SK-N-SH treated with all-trans-retinoic acid at 6 μM for 48 hours (cell line): ENCODE results near the gene CNTFR.
A peak's percentile ranks its signal among the peaks of the same experiment; 100 is the strongest.

ENCODE experiments used
- ATAC-seq: fragments of 200-7000 bp; cut with Tn5 transposase; 3 replicates; pipeline ENCODE4 v1.9.1; 2020; ENCODE audit warnings: mild to moderate bottlenecking, moderate library complexity
- ARNTL ChIP-seq: fragments of 450-650 bp; formaldehyde crosslinking; IDR thresholded peaks from 2 replicates; pipeline ENCODE4 v1.5.0; 2020; ENCODE audit warnings: low read depth, mild to moderate bottlenecking, moderate library complexity, borderline replicate concordance
- BACH2 ChIP-seq: fragments of 250-450 bp; sonication (Bioruptor Pico); IDR thresholded peaks from 2 replicates; pipeline ENCODE4 v1.9.0; 2021; ENCODE audit warnings: mild to moderate bottlenecking, borderline replicate concordance
- CREB5 ChIP-seq: fragments of 250-450 bp; sonication (Bioruptor Pico); IDR thresholded peaks from 2 replicates; pipeline ENCODE4 v1.5.1; 2020; ENCODE audit warnings: low read depth, mild to moderate bottlenecking, moderate library complexity
- CSRNP3 ChIP-seq: fragments of 250-450 bp; sonication (Bioruptor Pico); IDR thresholded peaks from 2 replicates; pipeline ENCODE4 v1.5.1; 2021; ENCODE audit warnings: mild to moderate bottlenecking, moderate library complexity
- ESRRG ChIP-seq: fragments of 250-450 bp; sonication (Bioruptor Pico); IDR thresholded peaks from 2 replicates; pipeline ENCODE4 v1.6.1; 2021; ENCODE audit warnings: mild to moderate bottlenecking
- GLIS3 ChIP-seq: fragments of 250-450 bp; sonication (Bioruptor Pico); IDR thresholded peaks from 2 replicates; pipeline ENCODE4 v1.5.0; 2020; ENCODE audit warnings: mild to moderate bottlenecking, moderate library complexity
- OSR1 ChIP-seq: fragments of 250-450 bp; sonication (Bioruptor Pico); IDR thresholded peaks from 2 replicates; pipeline ENCODE4 v1.8.0; 2022; ENCODE audit warnings: moderate library complexity, mild to moderate bottlenecking, inconsistent platforms
- PATZ1 ChIP-seq: fragments of 250-450 bp; sonication (Bioruptor Pico); IDR thresholded peaks from 2 replicates; pipeline ENCODE4 v1.8.0; 2020; ENCODE audit warnings: mild to moderate bottlenecking, moderate library complexity, borderline replicate concordance
- POU6F1 ChIP-seq: fragments of 250-450 bp; sonication (Bioruptor Pico); IDR thresholded peaks from 2 replicates; pipeline ENCODE4 v1.8.0; 2021; ENCODE audit warnings: low read depth, mild to moderate bottlenecking, moderate library complexity, borderline replicate concordance
- PPARA ChIP-seq: fragments of 250-450 bp; sonication (Bioruptor Pico); IDR thresholded peaks from 2 replicates; pipeline ENCODE4 v1.5.0; 2020; ENCODE audit warnings: mild to moderate bottlenecking, borderline replicate concordance
- RARB ChIP-seq: fragments of 250-450 bp; sonication (Bioruptor Pico); IDR thresholded peaks from 2 replicates; pipeline ENCODE4 v1.8.0; 2021; ENCODE audit warnings: mild to moderate bottlenecking, moderate library complexity
- SNAI2 ChIP-seq: fragments of 250-450 bp; sonication (Bioruptor Pico); IDR thresholded peaks from 2 replicates; pipeline ENCODE4 v1.5.0; 2020; ENCODE audit warnings: mild to moderate bottlenecking, moderate library complexity
- TCF4 ChIP-seq: fragments of 250-450 bp; sonication (Bioruptor Pico); IDR thresholded peaks from 2 replicates; pipeline ENCODE4 v1.8.0; 2021; ENCODE audit warnings: mild to moderate bottlenecking, moderate library complexity, borderline replicate concordance
- TOX ChIP-seq: fragments of 250-450 bp; sonication (Bioruptor Pico); IDR thresholded peaks from 2 replicates; pipeline ENCODE4 v1.8.0; 2021; ENCODE audit warnings: mild to moderate bottlenecking, moderate library complexity, borderline replicate concordance
- TSHZ2 ChIP-seq: fragments of 250-450 bp; sonication (Bioruptor Pico); IDR thresholded peaks from 2 replicates; pipeline ENCODE4 v1.5.0; 2020; ENCODE audit warnings: mild to moderate bottlenecking, moderate library complexity
- ZFP3 ChIP-seq: fragments of 250-450 bp; sonication (Bioruptor Pico); IDR thresholded peaks from 2 replicates; pipeline ENCODE4 v1.5.0; 2020; ENCODE audit warnings: mild to moderate bottlenecking, moderate library complexity
- ZFP30 ChIP-seq: fragments of 450-650 bp; formaldehyde crosslinking; IDR thresholded peaks from 2 replicates; pipeline ENCODE4 v1.5.0; 2022; ENCODE audit warnings: mild to moderate bottlenecking, moderate library complexity
- ZNF70 ChIP-seq: fragments of 450-650 bp; formaldehyde crosslinking; IDR thresholded peaks from 2 replicates; pipeline ENCODE4 v1.5.0; 2020; ENCODE audit warnings: mild to moderate bottlenecking, moderate library complexity
- ZNF8 ChIP-seq: fragments of 450-650 bp; formaldehyde crosslinking; IDR thresholded peaks from 2 replicates; pipeline ENCODE4 v1.5.0; 2020; ENCODE audit warnings: mild to moderate bottlenecking, moderate library complexity

The CNTFR gene

GRCh38 chr9:34576597-34577399 is 12.7 kb downstream of the CNTFR start:
- TF ChIP-seq BACH2 = no peak
- ATAC-seq = peak; percentile 17; the same call in 1 of the 3 replicates

- ATAC-seq = no peak
- no peak for TF ChIP-seq ZFP30 (CRISPR knock-in tag)
- no peak for TF ChIP-seq TCF4 (CRISPR knock-in tag)
- no peak for TF ChIP-seq CREB5
- TF ChIP-seq TOX (CRISPR knock-in tag) = no peak
- no peak for TF ChIP-seq ZFP3 (CRISPR knock-in tag)
Measured at GRCh38 chr9:34575862-34576596, 13.5 kb downstream of the CNTFR start.

GRCh38 chr9:34575241-34575640 is 14.3 kb downstream of the CNTFR start:
- no peak for ATAC-seq
- TF ChIP-seq ZNF8 (CRISPR knock-in tag) = no peak
- no peak for TF ChIP-seq ESRRG (CRISPR knock-in tag)
- no peak for TF ChIP-seq TSHZ2
- TF ChIP-seq ZFP30 (CRISPR knock-in tag) = no peak
- TF ChIP-seq POU6F1 (CRISPR knock-in tag) = no peak
- TF ChIP-seq PPARA (CRISPR knock-in tag) = no peak
- TF ChIP-seq PATZ1 (CRISPR knock-in tag) = no peak
- TF ChIP-seq RARB (CRISPR knock-in tag) = no peak
- TF ChIP-seq ARNTL (CRISPR knock-in tag) = no peak
- TF ChIP-seq CREB5 = no peak
- TF ChIP-seq OSR1 (CRISPR knock-in tag) = no peak
- TF ChIP-seq SNAI2 (CRISPR knock-in tag) = no peak
- TF ChIP-seq ZNF70 (CRISPR knock-in tag) = no peak
- no peak for TF ChIP-seq ZFP3 (CRISPR knock-in tag)

- no peak for ATAC-seq
- TF ChIP-seq CSRNP3 (CRISPR knock-in tag) = no peak
- TF ChIP-seq TSHZ2 = no peak
- no peak for TF ChIP-seq TOX (CRISPR knock-in tag)
- TF ChIP-seq GLIS3 (CRISPR knock-in tag) = no peak
Measured at GRCh38 chr9:34574571-34574970, 15.0 kb downstream of the CNTFR start.
